GM21717 (cell line): ENCODE results near the gene PGD.
"Not testable (repeated sequence)": the region's sequence is repeated elsewhere in the genome, so short reads cannot be mapped to it uniquely, and the experiment has no call there.

Experiments
- ATAC-seq: cut with Tn5 transposase; IDR thresholded peaks from one replicate; pipeline ENCODE4 v1.9.1; 2021; ENCODE audit warnings: mild to moderate bottlenecking, moderate library complexity; ENCODE audit not compliant: unreplicated experiment

The PGD gene

GRCh38 chr1:10433790-10434189 is 34.9 kb downstream of the PGD start:
- ATAC-seq = no peak

- ATAC-seq = no peak
Observed at GRCh38 chr1:10434590-10434989, 35.7 kb downstream of the PGD start.

- ATAC-seq = no peak
Observed at GRCh38 chr1:10437052-10437451, 38.2 kb downstream of the PGD start.

GRCh38 chr1:10438677-10439163 is 39.9 kb downstream of the PGD start:
- ATAC-seq = no peak

GRCh38 chr1:10440305-10440704 is 41.4 kb downstream of the PGD start:
- ATAC-seq = no peak

GRCh38 chr1:10440794-10441193 is 41.9 kb downstream of the PGD start:
- ATAC-seq = no peak

- ATAC-seq = no peak
Observed at GRCh38 chr1:10444248-10444647, 45.4 kb downstream of the PGD start.

- no peak for ATAC-seq
Observed at GRCh38 chr1:10444795-10445397, 46.0 kb downstream of the PGD start.

- no peak for ATAC-seq
Observed at GRCh38 chr1:10446790-10447422, 48.0 kb downstream of the PGD start.

- ATAC-seq = no peak
Observed at GRCh38 chr1:10449751-10450150, 50.9 kb downstream of the PGD start, which contains the start of gene CORT. TSS of gene CORT (plus strand) at chr1:10450031. CDS start at chr1:10450224, 193 bp downstream.

GRCh38 chr1:10450156-10450814 is 51.4 kb downstream of the PGD start:
- no peak for ATAC-seq

GRCh38 chr1:10450836-10451235 is 52.0 kb downstream of the PGD start:
- no peak for ATAC-seq

GRCh38 chr1:10451287-10451686 is 52.4 kb downstream of the PGD start:
- ATAC-seq = no peak

GRCh38 chr1:10456048-10456447 is 57.2 kb downstream of the PGD start:
- no peak for ATAC-seq

- ATAC-seq = no peak
Observed at GRCh38 chr1:10456661-10457060, 57.8 kb downstream of the PGD start.

- not testable (repeated sequence) for ATAC-seq
Observed at GRCh38 chr1:10457462-10457861, 58.6 kb downstream of the PGD start.

GRCh38 chr1:10457875-10458274 is 59.0 kb downstream of the PGD start:
- ATAC-seq = no peak

- no peak for ATAC-seq
Observed at GRCh38 chr1:10459184-10459583, 60.3 kb downstream of the PGD start.

- no peak for ATAC-seq
Observed at GRCh38 chr1:10467078-10467477, 68.2 kb downstream of the PGD start.

- ATAC-seq = no peak
Observed at GRCh38 chr1:10470043-10470442, 71.2 kb downstream of the PGD start.
